Subcutaneous adipose tissue (tissue), 4 donors: ENCODE data around the gene SPINT1. TPM values are rescaled to one million over a fixed set of nuclear protein-coding genes. Genes with fewer than 3 reads are reported as not detected.

ENCODE experiments used
- CTCF ChIP-seq: fragments of 450-650 bp; IDR thresholded peaks from one replicate; pipeline ENCODE4 v1.5.1; 2016; ENCODE audit warnings: low read depth, mild to moderate bottlenecking, control low read depth, antibody characterized with exemption, moderate library complexity
- total RNA-seq, 4 donors: library from RNA; depleted of rRNA; stranded (reverse); fragments of >200 nt; gene quantifications; one replicate each; pipeline ENCODE4 v1.1.0, GENCODE V29; 2016

SPINT1 gene
- total RNA-seq, 4 donors from 2014 or later, result 2.3 to 13.1 (median 4.0) TPM; not detected in 1

- TF ChIP-seq CTCF, result no peak
Observed at GRCh38 chr15:40873694-40874561, 30.1 kb downstream of the SPINT1 start, which contains the start of gene RHOV. TSS of gene RHOV (minus strand) at chr15:40874234. CDS start at chr15:40874139, 95 bp downstream.

GRCh38 chr15:40875991-40876730 is 32.3 kb downstream of the SPINT1 start:
- no peak for TF ChIP-seq CTCF

- no peak for TF ChIP-seq CTCF
Observed at GRCh38 chr15:40877694-40878093, 33.8 kb downstream of the SPINT1 start.

GRCh38 chr15:40878785-40879184 is 34.9 kb downstream of the SPINT1 start:
- no peak for TF ChIP-seq CTCF

- TF ChIP-seq CTCF, result no peak
Observed at GRCh38 chr15:40879609-40880008, 35.8 kb downstream of the SPINT1 start.

GRCh38 chr15:40881351-40881750 is 37.5 kb downstream of the SPINT1 start:
- TF ChIP-seq CTCF, result no peak

- no peak for TF ChIP-seq CTCF
Observed at GRCh38 chr15:40886586-40886985, 42.7 kb downstream of the SPINT1 start.
